Esophagus squamous epithelium (tissue), 4 donors: Measurements from ENCODE around the gene GREM1.

Experiments used
- CTCF ChIP-seq, 6 experiments: fragments of 450-650 bp in 4 of 6; fragments of 200-600 bp in 2 of 6; sonication (generic) in 2 of 6; IDR thresholded peaks; one replicate each; pipeline ENCODE4 v1.5.1; 2016 to 2019; ENCODE audit warnings: antibody characterized with exemption in 6 of 6, mild to moderate bottlenecking in 4 of 6, moderate library complexity in 4 of 6
- POLR2A ChIP-seq, 4 donors: fragments of 450-650 bp; IDR thresholded peaks; one replicate each; pipeline ENCODE4 v1.6.1; 2017; ENCODE audit warnings: antibody characterized with exemption in 4 of 4, mild to moderate bottlenecking in 4 of 4, moderate library complexity in 3 of 4

GRCh38 chr15:32775103-32775502, 57.3 kb downstream of the GREM1 start:
- TF ChIP-seq CTCF (IDR thresholded peaks at IDR 0.05) (no peak), POLR2A (IDR thresholded peaks at IDR 0.05) (no peak)
